GM21717 (cell line): ENCODE measurements around the gene JAZF1.
A peak's percentile ranks its signal among the peaks of the same experiment; 100 is the strongest.

Experiments used
- ATAC-seq: cut with Tn5 transposase; IDR thresholded peaks from one replicate; pipeline ENCODE4 v1.9.1; 2021; ENCODE audit warnings: mild to moderate bottlenecking, moderate library complexity; ENCODE audit not compliant: unreplicated experiment

The JAZF1 gene

GRCh38 chr7:28054531-28055160 is 125.9 kb downstream of the JAZF1 start:
- no peak for ATAC-seq

GRCh38 chr7:28052933-28053332 is 127.7 kb downstream of the JAZF1 start:
- ATAC-seq, result no peak

- ATAC-seq, result no peak
Measured at GRCh38 chr7:28048694-28049093, 131.9 kb downstream of the JAZF1 start.

DNA sequence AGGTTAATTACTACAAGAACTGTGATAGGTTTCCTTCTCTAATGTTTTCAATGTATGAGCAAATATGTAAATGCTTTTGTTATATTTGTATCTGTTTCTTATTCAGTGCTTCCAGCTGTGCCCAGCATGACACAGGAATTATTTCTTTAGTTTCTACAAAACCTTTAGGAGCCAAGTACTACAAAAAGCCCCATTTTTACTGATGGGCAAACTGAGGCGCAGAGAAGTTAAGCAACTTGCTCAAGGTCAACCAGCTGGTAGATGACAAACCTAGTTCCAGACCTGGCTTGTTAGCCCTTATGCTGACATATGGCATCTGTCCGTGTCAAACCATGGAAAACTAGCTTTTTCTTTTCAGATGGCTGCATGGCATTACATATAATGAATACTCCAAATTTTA is 134.6 kb downstream of the JAZF1 start:
- no peak for ATAC-seq

DNA sequence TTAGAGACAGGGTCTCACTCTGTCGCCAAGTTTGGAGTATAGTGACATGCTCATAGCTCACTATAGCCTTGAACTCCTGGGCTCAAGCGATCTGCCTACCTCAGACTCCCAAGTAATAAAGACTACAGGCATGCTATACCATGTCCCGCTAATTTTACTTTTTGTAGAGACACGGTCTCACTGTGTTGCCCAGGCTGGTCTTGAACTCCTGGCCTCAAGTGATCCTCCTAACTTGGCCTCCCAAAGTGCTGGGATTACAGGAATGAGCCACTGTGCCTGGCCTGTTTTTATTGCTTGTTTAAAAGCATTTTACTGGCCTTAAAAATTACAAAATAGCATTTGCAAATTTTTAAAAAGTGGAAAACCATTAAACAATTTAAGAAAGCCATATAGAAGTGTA is 135.0 kb downstream of the JAZF1 start:
- ATAC-seq, result no peak

- no peak for ATAC-seq
Measured at GRCh38 chr7:28044825-28045224, 135.8 kb downstream of the JAZF1 start.

GRCh38 chr7:28042721-28043120 is 137.9 kb downstream of the JAZF1 start:
- no peak for ATAC-seq

DNA sequence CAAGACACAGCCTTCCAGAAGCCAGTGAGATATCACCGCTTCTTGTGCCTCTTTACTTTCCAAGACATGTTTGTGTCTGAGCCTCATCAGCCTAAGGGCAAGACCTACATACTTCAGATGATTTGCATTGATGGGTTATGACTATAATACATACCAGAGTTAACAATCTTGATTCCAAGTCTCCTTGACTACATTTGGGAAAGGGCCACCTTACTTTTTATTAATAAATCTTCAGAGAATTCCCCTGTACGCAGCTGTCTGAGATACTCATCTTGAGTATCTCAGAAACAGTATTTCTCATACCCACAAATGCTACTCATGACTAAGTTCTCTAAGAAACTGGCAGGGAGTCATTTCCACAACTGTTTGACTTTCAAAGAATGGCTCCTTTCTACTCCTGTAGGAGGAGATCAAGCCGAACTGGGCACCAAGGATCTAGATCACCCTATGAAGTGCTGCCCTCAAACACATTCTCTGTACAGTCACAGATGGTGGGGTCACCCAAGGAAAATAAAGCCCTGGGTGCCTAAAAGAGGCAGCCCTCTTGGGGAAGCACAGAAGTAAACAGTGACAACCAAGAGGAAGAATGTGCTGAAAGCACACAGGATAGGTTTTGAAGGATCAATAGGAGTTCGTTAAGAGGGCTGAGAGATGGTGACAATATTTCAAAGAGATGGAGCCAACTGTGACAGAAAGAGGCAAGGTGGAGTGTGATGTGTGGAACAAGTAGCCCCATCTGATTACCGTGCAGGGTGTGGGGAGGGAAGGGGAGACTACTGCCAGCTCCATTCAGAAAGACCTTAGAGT is 138.9 kb downstream of the JAZF1 start:
- no peak for ATAC-seq

DNA sequence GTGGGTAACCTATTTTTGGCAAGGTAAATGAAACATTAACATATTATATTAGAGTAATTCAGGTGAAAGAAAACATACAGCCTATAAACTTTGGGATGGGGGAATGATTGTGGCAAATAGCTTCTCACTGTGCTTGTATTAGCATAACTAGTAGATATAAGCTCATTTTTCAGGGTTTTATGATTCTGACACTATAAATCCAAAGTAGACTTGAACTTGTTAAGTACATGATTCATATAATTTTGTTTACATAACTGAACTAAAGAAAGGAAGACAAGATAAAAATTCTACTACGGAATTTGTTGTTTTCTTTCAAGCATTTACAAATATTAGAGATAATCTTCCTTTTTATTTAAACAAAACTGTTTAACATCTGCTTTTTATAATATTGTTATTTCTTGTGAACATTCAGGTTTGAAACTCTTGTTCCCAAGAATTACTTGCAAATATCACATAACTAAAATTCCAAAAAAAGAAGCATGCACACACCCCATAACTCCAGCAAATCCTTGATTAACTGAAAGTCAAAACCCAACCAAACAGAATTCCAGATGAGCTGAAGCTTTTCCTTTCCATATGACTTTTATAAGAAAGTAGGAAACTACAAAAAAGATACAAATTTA is 142.3 kb downstream of the JAZF1 start:
- no peak for ATAC-seq

- ATAC-seq, result peak; percentile 96
Measured at GRCh38 chr7:28037220-28038010, 143.2 kb downstream of the JAZF1 start.

DNA sequence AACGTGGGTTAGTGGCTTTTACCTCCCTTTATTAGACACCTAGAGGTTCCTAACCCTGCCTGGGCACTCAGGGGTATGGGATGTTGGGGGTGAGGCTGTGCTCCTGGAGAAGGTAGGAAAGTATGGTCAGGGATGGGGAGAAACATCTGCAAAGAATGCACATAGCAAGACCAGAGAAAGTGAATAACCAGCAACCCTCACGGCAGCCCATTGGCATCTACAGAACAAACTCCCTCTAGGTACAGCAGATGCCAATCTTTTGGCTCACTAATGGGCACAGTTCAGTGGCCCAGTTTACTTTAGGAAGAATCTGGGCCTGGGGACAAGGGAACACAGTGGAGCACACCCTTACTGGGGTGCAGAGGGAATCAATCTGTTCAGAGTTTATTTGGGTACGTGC is 143.9 kb downstream of the JAZF1 start:
- no peak for ATAC-seq

- no peak for ATAC-seq
Measured at GRCh38 chr7:28033386-28033785, 147.2 kb downstream of the JAZF1 start.

DNA sequence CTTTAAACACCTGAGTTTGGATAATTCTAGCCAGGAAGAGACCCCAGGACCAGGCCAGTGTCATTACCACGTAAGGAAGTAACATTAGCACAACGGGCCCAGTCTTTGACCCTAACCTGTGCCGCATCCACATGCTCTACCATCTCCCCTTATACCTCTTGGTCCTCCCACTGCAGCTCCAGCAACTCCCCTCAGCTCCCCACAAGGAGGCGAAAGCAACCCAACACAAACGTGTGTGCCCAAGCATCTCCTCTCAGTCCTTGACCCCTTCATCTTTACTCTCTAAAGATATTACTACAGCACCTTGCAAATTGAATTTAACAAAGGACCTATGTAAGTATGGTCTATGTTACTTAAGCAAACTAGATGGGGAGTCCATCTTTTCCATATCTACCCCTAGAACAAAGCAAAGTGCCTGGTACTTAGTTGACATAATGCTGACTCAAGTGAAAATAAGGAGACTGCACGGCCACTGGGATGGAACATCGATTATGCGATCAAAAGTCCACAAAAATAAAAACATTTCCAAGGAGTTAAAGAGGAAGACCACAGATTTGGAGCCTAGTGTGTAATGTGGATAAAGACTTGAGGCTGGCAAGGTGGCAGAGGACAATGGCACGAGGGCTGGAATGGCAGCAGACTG is 147.7 kb downstream of the JAZF1 start:
- no peak for ATAC-seq

DNA sequence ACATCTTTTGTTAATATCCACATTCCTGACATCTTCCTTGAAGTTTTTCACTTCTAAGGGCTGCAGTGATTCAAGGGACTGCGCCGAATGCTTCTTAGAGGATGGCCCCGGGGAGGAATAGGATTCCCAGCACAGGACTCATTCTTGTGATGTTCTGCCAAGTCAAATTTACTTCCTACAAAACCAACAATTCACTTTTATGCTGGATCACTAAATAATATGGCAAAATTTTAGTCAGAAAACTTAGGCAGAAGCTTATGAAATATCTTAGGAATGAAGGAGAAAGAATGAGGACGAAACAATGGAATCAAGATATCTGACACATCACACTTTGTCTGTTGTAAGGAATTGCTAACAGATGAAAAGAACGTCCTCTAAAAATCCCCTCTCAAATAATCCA is 151.5 kb downstream of the JAZF1 start:
- no peak for ATAC-seq

GRCh38 chr7:28028471-28028870 is 152.1 kb downstream of the JAZF1 start:
- ATAC-seq, result no peak

GRCh38 chr7:28026237-28026636 is 154.4 kb downstream of the JAZF1 start:
- no peak for ATAC-seq

DNA sequence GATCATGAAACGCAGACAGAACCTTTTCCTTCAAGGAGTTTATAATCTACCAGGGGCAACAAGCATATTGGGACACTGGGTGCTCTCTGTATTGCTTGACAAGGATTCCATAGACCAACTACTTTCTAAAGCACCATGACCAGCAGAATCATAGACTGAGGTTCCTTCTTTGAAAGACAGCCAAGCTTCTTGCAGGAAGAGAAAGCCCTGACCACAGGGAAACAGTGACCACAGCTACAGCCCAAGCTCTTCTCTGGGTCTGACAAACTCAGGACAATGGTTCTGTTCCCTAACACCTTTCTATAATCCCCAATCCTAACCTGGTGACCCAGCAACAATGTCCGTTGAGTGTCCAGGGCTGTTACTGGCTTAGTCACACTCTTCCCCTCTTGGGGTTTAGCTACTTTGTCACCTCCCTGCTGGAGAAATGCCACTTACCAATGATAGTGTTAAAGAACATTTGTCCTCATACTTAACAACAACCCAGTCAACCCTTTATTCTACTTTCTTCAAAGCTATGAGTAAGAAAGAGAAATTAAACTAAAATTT is 155.7 kb downstream of the JAZF1 start:
- ATAC-seq, result no peak

GRCh38 chr7:28020302-28020940 is 160.2 kb downstream of the JAZF1 start:
- peak; percentile 73 for ATAC-seq

DNA sequence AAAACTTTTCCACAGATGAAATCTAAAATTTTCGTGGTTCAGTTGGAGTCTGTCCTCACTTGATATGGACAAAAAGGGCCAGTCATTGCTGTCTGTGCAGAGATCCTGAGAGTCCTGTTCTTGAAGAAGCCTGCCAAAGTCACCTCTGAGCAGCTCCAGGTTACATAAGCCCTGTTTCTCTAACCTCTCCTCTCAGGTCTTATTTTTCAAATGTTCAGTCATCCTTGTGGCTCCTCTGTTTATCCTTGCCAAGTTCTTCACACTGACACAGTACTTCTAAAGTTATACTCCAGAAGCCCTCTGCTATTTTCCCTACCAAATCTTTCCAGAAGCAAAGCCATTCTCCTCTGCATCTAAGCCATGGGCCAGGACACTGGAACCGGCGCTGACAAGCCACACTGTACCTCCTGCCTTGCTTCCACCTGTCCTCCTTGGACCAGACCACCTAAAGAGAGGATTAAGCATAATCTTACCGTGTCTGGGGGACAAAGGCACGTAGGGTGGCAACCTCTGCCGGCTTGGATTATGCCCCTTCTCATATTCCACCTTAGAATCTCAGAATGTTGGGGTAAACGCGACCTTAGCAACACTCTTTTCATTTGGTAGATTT is 161.6 kb downstream of the JAZF1 start:
- ATAC-seq, result no peak

- ATAC-seq, result no peak
Measured at GRCh38 chr7:28018446-28018845, 162.1 kb downstream of the JAZF1 start.
